Epithelial cell of esophagus (primary cell): ENCODE data around the gene CELSR3.

Experiments
- DNase-seq: peaks from one replicate; pipeline ENCODE4 v3.0.0; 2010; ENCODE audit warnings: low read depth
- H3K4me3 ChIP-seq: 2 replicates; pipeline ENCODE4 v1.5.1; 2011; ENCODE audit warnings: mild to moderate bottlenecking, low read length, control low read depth
- TF ChIP-seq, protein P1 (sequence below): IDR thresholded peaks from 2 replicates; pipeline ENCODE4 v1.5.1; 2011; ENCODE audit warnings: low read depth, mild to moderate bottlenecking, low read length, control low read depth, inconsistent platforms; ENCODE audit not compliant: insufficient read depth; ENCODE audit errors: missing control alignments

CELSR3 gene, protein sequence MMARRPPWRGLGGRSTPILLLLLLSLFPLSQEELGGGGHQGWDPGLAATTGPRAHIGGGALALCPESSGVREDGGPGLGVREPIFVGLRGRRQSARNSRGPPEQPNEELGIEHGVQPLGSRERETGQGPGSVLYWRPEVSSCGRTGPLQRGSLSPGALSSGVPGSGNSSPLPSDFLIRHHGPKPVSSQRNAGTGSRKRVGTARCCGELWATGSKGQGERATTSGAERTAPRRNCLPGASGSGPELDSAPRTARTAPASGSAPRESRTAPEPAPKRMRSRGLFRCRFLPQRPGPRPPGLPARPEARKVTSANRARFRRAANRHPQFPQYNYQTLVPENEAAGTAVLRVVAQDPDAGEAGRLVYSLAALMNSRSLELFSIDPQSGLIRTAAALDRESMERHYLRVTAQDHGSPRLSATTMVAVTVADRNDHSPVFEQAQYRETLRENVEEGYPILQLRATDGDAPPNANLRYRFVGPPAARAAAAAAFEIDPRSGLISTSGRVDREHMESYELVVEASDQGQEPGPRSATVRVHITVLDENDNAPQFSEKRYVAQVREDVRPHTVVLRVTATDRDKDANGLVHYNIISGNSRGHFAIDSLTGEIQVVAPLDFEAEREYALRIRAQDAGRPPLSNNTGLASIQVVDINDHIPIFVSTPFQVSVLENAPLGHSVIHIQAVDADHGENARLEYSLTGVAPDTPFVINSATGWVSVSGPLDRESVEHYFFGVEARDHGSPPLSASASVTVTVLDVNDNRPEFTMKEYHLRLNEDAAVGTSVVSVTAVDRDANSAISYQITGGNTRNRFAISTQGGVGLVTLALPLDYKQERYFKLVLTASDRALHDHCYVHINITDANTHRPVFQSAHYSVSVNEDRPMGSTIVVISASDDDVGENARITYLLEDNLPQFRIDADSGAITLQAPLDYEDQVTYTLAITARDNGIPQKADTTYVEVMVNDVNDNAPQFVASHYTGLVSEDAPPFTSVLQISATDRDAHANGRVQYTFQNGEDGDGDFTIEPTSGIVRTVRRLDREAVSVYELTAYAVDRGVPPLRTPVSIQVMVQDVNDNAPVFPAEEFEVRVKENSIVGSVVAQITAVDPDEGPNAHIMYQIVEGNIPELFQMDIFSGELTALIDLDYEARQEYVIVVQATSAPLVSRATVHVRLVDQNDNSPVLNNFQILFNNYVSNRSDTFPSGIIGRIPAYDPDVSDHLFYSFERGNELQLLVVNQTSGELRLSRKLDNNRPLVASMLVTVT (N-terminal part only)

DNA sequence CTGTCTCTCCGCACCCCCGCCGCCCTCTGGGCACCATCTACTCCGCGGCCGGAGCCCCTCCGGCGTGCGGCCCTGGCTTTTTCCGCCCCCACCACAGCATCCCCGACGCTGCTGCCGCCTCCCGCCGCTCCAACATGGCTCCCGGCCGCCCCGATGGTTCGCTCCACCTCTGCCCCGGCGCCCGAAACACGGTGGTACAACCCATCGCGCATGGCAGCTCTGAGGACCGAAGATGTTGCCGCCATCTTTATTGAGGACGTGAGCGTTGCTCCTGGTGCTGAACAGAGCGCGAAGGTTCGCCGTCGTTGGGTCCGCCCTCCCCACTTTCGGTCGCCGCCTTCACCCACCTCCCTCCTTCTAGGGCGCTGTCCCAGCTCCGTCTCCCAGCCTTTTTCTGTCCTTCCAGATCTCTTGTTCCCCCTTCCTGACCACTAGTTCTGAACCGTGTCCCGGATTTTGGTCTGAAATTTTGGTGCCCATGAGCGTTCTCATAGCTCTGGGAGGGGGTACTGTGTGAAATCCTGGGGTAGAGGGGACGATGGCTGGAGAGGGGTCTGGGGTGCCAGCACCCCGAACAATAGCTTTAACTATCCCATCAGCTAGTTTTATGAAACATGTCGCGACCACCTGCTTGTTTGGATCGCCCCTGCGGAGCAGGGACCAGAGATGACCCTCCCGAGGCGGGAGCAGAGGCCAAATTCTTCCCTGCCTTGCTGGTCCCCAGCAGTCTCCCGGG is at the start of gene CELSR3:
CELSR3 (minus strand) TSS at position 134 of the 736 bp plus-strand sequence. CDS start 252 bp downstream, outside the sequence.
- DNase-seq = peak; percentile 96
- peak within 1 kb of the TSS; percentile 72 for H3K4me3 ChIP-seq
- TF ChIP-seq, protein P1, sequence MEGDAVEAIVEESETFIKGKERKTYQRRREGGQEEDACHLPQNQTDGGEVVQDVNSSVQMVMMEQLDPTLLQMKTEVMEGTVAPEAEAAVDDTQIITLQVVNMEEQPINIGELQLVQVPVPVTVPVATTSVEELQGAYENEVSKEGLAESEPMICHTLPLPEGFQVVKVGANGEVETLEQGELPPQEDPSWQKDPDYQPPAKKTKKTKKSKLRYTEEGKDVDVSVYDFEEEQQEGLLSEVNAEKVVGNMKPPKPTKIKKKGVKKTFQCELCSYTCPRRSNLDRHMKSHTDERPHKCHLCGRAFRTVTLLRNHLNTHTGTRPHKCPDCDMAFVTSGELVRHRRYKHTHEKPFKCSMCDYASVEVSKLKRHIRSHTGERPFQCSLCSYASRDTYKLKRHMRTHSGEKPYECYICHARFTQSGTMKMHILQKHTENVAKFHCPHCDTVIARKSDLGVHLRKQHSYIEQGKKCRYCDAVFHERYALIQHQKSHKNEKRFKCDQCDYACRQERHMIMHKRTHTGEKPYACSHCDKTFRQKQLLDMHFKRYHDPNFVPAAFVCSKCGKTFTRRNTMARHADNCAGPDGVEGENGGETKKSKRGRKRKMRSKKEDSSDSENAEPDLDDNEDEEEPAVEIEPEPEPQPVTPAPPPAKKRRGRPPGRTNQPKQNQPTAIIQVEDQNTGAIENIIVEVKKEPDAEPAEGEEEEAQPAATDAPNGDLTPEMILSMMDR = no peak

DNA sequence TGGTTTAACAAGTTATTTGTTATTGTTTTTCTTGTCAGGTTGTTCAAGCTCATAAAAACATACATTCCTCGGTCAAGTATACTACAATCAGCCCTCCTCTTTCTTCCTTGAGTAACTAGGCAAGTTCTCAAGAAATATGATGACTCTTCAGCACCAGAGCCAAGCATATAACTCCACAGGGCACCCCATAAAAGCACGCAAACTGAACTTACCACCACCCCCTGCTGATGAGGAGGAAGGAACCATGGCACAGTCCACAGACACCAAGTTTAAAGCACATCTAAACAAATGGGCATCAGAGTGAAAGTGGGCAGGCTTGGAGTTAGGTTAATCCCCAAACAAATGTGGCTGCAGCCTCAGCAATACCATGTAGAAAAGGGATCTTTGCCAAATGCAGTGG is 49.0 kb upstream of the CELSR3 start:
- no peak for DNase-seq
- no peak overlapping the region for H3K4me3 ChIP-seq
- TF ChIP-seq, protein P1 = no peak

DNA sequence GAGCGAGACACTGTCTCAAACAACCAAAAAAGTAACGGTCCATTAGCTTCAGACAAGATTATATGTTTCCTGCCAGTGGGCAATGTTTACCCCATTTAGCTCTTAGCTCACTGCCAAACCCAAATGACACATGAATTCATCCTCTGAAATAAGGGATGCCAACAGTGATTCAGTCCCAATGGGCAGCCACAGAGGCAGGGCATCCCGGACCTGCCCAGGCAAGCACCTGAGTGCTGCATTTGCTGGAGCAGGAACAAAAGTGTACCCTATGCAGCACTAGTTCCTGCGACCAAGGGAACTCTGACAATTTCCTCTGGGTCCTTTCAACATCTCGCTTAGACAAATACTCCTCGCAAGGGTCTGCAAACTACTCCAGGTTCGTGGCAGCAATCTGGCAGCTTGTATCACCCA is 46.4 kb upstream of the CELSR3 start:
- TF ChIP-seq, protein P1 = no peak
- no peak overlapping the region for H3K4me3 ChIP-seq
- DNase-seq = peak; percentile 97

DNA sequence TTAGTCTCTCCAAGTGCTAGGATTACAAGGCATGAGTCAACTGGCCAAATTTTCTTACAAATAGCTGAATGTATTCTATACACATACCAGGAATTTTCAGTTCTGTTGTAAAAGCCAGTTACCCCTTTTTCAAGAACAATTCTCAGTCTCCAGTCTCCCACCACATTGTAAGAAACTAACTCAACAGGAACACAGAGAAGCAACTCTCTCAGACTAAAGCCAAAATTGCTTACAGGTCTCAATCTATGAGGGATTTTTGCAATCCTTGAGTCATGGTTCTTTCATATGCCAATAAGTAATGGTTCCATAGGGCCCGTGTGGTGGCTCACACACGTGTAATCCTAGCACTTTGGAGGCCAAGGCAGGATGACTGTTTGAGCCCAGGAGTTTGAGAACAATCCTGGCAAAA is 45.8 kb upstream of the CELSR3 start:
- H3K4me3 ChIP-seq = no peak overlapping the region
- peak; percentile 88 for DNase-seq
- TF ChIP-seq, protein P1 = no peak

DNA sequence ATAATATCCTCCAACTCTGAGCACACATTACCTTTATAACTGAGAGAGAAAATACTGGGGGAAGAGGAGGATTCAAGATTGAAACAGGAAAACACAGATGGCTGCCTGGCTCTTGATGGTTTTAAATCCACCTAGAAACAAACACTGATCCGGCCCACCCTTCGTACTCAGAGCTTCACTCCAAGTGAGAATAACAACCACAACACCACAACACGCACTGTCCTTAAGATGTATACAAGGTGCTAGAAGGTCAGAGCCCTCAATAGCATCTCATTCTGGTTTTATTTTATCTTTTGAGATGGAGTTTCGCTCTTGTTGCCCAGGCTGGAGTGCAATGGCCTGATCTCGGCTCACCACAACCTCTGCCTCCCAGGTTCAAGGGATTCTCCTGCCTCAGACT is 44.5 kb upstream of the CELSR3 start:
- no peak overlapping the region for H3K4me3 ChIP-seq
- DNase-seq = no peak
- TF ChIP-seq, protein P1 = no peak

DNA sequence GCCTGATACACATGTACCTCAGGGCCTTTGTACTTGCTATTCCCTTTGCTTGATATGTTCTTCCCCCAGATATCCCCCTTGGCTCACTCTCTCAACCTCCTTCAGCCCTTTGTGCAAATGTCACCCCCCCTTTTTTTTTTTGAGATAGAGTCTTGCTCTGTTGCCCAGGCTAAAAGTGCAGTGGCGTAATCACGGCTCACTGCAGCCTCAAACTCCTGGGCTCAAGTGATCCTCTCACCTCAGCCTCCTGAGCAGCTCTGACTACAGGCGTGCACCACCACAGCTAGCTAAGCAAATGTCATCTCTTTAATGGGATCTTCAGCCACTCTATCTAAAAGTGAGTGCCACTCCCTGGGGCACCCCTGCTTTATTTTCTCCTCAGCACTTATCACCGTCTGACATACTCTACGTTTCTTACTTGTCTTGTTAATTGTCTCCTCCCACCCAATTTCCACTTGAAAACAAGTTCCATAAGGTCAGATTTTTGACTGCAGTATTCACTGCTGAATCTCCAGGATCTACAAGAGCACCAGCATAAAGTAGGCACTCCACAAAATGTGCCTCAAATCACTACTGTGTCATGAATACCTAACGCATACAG is 39.7 kb upstream of the CELSR3 start:
- DNase-seq = no peak
- TF ChIP-seq, protein P1 = no peak
- H3K4me3 ChIP-seq = no peak overlapping the region
